ENCODE results near the gene SPACA9.

SPACA9 gene

DNA sequence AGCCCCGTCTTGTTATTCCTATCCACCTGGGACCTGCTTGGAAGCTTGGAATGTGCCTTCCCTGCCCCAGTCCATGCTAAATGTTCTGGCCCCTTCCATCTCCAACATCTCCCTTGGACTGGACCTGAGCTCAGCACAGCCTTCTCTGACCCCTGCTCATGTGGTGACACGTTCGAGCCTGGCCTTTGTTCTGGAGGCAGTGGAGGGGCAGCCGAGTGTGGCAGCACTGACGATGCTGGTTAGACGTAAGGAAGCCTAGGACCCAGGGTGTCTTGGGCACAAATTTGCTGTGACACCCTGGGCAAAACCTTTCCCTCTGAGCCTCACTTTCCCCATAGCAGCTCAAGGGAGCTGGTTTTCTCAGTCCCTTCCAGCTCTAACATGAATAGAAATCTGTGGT, 3.9 kb downstream of the SPACA9 start:
- peak; percentile 18 for DNase-seq (ENCODE audit: low read depth)
- TF ChIP-seq, protein P1, sequence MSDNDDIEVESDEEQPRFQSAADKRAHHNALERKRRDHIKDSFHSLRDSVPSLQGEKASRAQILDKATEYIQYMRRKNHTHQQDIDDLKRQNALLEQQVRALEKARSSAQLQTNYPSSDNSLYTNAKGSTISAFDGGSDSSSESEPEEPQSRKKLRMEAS (IDR thresholded peaks at IDR 0.05; ENCODE audit: low read depth, low read length), result no peak
- TF ChIP-seq MYC (IDR thresholded peaks at IDR 0.05; ENCODE audit: low read depth, low read length) (no peak), POLR2A (IDR thresholded peaks at IDR 0.05; ENCODE audit: extremely low read depth, insufficient read length) (no peak)
- TF ChIP-seq, protein P2, sequence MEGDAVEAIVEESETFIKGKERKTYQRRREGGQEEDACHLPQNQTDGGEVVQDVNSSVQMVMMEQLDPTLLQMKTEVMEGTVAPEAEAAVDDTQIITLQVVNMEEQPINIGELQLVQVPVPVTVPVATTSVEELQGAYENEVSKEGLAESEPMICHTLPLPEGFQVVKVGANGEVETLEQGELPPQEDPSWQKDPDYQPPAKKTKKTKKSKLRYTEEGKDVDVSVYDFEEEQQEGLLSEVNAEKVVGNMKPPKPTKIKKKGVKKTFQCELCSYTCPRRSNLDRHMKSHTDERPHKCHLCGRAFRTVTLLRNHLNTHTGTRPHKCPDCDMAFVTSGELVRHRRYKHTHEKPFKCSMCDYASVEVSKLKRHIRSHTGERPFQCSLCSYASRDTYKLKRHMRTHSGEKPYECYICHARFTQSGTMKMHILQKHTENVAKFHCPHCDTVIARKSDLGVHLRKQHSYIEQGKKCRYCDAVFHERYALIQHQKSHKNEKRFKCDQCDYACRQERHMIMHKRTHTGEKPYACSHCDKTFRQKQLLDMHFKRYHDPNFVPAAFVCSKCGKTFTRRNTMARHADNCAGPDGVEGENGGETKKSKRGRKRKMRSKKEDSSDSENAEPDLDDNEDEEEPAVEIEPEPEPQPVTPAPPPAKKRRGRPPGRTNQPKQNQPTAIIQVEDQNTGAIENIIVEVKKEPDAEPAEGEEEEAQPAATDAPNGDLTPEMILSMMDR (IDR thresholded peaks at IDR 0.05; ENCODE audit: low read depth, low read length), result no peak
- no peak overlapping the region for H3K4me3 ChIP-seq (ENCODE audit: low read depth, low read length)

DNA sequence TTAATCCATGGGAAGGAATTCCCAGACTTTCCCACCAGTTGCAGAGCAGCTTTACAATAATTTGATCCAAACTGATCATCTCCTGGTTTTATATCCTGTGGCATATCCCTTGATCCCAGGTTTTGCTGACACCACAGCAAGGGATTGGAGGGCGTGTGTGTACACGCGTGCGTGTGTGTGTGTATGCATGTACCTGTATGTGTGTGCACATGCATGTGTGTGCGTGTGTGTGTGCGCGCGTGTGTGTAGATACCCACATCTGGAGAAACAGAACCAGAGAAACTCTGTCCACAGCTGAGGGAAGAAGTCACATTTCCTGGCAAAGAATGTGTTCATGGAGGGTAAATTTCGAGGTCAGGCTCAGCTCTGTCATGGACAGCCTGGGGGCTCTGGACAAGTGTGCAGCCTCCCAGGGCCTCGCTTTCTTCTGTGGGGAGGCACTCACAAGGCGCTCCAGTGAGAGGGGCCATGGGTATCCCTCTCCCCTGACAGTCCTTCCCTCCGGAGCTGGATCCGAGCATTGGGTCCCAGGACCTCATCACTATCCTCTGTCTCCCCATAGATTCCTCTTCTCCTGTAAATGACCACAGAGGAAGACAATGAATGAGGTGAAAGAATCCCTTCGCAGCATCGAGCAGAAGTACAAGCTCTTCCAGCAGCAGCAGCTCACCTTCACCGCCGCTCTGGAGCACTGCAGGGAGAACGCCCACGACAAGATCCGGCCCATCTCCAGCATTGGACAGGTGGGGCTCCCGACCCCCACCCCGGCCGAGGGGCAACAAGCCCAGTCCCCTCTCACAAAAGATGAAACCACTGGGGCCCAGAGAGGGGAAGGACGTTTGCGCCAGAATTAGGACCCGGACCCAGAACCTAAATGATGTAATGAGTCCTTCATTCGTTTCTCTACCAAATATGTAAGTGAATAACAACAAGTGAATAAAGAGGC, 4.9 kb downstream of the SPACA9 start:
- no peak overlapping the region for H3K4me3 ChIP-seq (ENCODE audit: low read depth, low read length)
- no peak for DNase-seq (ENCODE audit: low read depth)
- TF ChIP-seq POLR2A (IDR thresholded peaks at IDR 0.05; ENCODE audit: extremely low read depth, insufficient read length) (no peak), MYC (IDR thresholded peaks at IDR 0.05; ENCODE audit: low read depth, low read length) (no peak)
- TF ChIP-seq, protein P1 (IDR thresholded peaks at IDR 0.05; ENCODE audit: low read depth, low read length), result no peak
- TF ChIP-seq, protein P2 (IDR thresholded peaks at IDR 0.05; ENCODE audit: low read depth, low read length), result no peak

DNA sequence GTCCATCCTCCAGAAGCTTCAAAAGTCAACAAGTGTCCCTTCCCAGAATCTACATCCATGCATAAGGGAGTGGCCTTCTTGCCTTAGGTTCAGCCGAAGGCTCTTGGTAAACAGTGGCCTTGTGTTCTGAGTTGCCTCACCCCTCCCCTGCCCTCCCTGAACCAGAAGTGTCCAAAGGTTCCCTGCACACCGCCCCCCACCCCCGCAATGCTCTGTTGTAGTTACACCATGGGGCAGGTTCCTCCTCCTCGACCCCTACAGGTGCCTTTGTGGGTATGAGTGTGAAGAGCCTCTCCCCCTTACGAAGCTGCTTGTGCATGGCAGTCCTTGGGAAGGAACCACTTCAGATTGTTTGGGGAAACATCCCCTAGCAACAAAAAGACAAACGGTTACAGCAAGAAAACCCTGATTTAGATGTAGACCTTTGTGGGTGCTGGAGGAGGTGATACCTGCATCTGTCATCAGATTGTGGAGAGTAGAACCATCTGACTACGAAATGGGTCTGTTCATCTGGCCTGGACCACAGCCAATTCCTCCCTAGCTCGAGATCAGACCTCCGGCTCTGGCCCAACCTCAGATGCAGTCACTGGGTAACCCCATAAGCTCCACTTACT, 7.1 kb downstream of the SPACA9 start:
- peak; percentile 68 for DNase-seq (ENCODE audit: low read depth)
- no peak overlapping the region for H3K4me3 ChIP-seq (ENCODE audit: low read depth, low read length)
- TF ChIP-seq, protein P2 (IDR thresholded peaks at IDR 0.05; ENCODE audit: low read depth, low read length), result no peak
- TF ChIP-seq, protein P1 (IDR thresholded peaks at IDR 0.05; ENCODE audit: low read depth, low read length), result no peak
- TF ChIP-seq POLR2A (IDR thresholded peaks at IDR 0.05; ENCODE audit: extremely low read depth, insufficient read length), result no peak
- TF ChIP-seq MYC (IDR thresholded peaks at IDR 0.05; ENCODE audit: low read depth, low read length), result no peak

DNA sequence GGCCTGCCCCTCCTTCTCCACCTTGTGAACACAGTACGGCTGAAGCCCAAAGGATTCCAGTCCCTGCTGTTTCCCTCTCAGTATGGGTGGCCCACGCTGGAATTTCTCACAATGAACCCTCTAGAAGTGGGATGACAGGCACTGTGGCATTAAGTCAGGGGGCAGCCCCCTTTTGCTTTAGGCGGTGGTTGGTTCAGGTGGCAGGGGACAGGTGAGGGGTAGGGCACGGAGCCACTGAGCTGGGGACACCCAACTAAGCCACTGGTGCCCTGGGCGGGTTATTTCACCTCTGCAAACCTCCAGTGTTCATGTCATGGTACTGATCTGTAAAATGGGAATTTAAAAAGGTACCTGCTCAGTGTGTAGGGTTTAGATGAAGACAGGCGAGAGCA, 7.6 kb downstream of the SPACA9 start:
- TF ChIP-seq, protein P2 (IDR thresholded peaks at IDR 0.05; ENCODE audit: low read depth, low read length), result no peak
- no peak for TF ChIP-seq MYC (IDR thresholded peaks at IDR 0.05; ENCODE audit: low read depth, low read length)
- TF ChIP-seq, protein P1 (IDR thresholded peaks at IDR 0.05; ENCODE audit: low read depth, low read length), result no peak
- TF ChIP-seq POLR2A (IDR thresholded peaks at IDR 0.05; ENCODE audit: extremely low read depth, insufficient read length), result no peak
- DNase-seq (ENCODE audit: low read depth), result no peak
- H3K4me3 ChIP-seq (ENCODE audit: low read depth, low read length), result no peak overlapping the region

DNA sequence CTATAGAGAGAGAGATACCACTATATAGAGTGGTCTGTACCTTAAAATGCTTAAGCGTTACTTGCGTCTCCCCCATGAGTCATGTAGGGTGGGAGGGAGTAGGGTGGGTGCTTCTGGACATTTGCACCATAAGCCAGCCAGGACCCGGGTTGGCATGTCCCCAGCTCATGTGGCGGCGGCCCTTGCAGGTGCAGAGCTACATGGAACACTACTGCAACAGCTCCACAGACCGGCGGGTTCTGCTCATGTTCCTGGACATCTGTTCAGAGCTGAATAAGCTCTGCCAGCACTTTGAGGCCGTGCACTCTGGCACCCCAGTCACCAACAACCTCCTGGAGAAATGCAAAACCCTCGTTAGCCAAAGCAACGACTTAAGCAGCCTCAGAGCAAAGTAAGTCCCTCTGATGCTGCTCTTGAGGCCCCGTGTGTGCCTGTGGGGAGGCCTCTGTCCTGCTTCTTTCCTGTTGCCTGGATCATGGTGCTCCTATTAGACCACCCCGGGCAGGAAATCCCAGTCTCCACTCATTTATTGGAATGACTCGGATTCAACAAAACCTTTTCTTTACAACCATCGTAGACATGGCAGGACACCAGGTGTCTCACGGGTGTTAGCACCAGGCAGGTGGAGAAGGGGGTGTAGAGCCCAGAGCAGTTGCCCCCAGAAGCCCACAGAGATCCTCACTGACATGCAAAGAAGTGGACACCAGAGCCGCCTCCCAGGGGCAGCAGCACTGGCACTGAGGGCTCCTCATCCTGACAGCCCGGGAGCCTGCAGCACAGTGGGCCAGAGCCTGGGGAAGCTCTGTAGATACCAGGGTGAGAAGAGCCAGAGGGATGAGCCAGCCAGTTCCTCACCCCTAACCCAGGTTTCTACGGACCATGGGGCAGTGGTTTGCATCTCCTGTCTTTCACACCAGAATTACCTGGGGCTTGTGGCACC, 8.8 kb downstream of the SPACA9 start:
- no peak overlapping the region for H3K4me3 ChIP-seq (ENCODE audit: low read depth, low read length)
- TF ChIP-seq MYC (IDR thresholded peaks at IDR 0.05; ENCODE audit: low read depth, low read length) (no peak), POLR2A (IDR thresholded peaks at IDR 0.05; ENCODE audit: extremely low read depth, insufficient read length) (no peak)
- TF ChIP-seq, protein P2 (IDR thresholded peaks at IDR 0.05; ENCODE audit: low read depth, low read length), result no peak
- TF ChIP-seq, protein P1 (IDR thresholded peaks at IDR 0.05; ENCODE audit: low read depth, low read length), result no peak
- peak; percentile 21 for DNase-seq (ENCODE audit: low read depth)
